H1 (cell line): ENCODE measurements around the gene ANKRD40. TPM values are rescaled to one million over a fixed set of nuclear protein-coding genes. Genes with fewer than 3 reads are reported as not detected.

ENCODE experiments used
- CEBPB ChIP-seq: IDR thresholded peaks from 2 replicates; pipeline ENCODE4 v1.6.1; 2012; ENCODE audit warnings: low read depth, low read length
- MAX ChIP-seq: IDR thresholded peaks from 2 replicates; pipeline ENCODE4 v1.6.1; 2012; ENCODE audit warnings: inconsistent platforms
- NANOG ChIP-seq: IDR thresholded peaks from 2 replicates; pipeline ENCODE4 v1.6.1; 2011; ENCODE audit warnings: low read length, low read depth, mild to moderate bottlenecking, inconsistent platforms; ENCODE audit not compliant: insufficient read depth, poor library complexity, severe bottlenecking
- PHF8 ChIP-seq: fragments of 200-600 bp; sonication (generic); conservative IDR thresholded peaks from 2 replicates; pipeline ENCODE4 v1.7.1; 2012; ENCODE audit warnings: low read depth, mild to moderate bottlenecking, inconsistent platforms, low read length, moderate library complexity
- POLR2A ChIP-seq, 2 experiments: IDR thresholded peaks; 1 replicate in 1 of 2; 2 replicates in 1 of 2; pipeline ENCODE4 v1.6.1; 2011; ENCODE audit warnings: low read depth in 2 of 2, low read length in 2 of 2, mild to moderate bottlenecking in 2 of 2; ENCODE audit errors: control extremely low read depth in 1 of 2
- polyA plus RNA-seq, 7 experiments: library from polyadenylated mRNA; depleted of rRNA in 3 of 7; stranded (reverse) in 5 of 7; unstranded in 2 of 7; fragments of >200 nt in 5 of 7; fragments of 200-250 nt in 2 of 7; gene quantifications; 1 replicate in 5 of 7; 2 replicates in 1 of 7; 4 replicates in 1 of 7; pipeline versions ENCODE4 v1.2.1 to v1.2.3, GENCODE V29; 2011 to 2013; ENCODE audit warnings: missing spikeins in 2 of 7, mixed read lengths in 2 of 7
- total RNA-seq: library from RNA; stranded (reverse); fragmentation: NEBNext Ultra II Directional; extraction: Animal tissue kit (Norgen Biotek cat#: 25700); gene quantifications from 2 replicates; pipeline ENCODE4 v1.2.1, GENCODE V29; 2021

Gene ANKRD40
- total and polyA plus RNA-seq, 2 of the 8 experiments (the other 6 are each of a cell fraction or from before 2014, with no cell fraction given), result 26.1 to 50.1 TPM

- no peak for TF ChIP-seq NANOG
- no peak for TF ChIP-seq CEBPB
- TF ChIP-seq MAX, result no peak
- no peak; the same call in 1 of the 2 replicates for TF ChIP-seq PHF8
- TF ChIP-seq POLR2A (IDR thresholded peaks at IDR 0.05; ENCODE audit: control extremely low read depth in 1 of 2, low read depth in 2 of 2, low read length in 2 of 2), result no peak
- TF ChIP-seq, all 59 proteins: peak for 0
Measured at GRCh38 chr17:50708050-50709000, 611 bp upstream of the ANKRD40 start (continued).
